ENCODE results near the gene KCNK3. TPM values are rescaled to one million over a fixed set of nuclear protein-coding genes. Genes with fewer than 3 reads are reported as not detected.

Gene KCNK3
- total and polyA plus RNA-seq, 10 of the 15 experiments (the other 5 are each of a cell fraction or from before 2014, with no cell fraction given), result 0.13 TPM; not detected in 9

GRCh38 chr2:26752656-26753055, 60.1 kb downstream of the KCNK3 start:
- no TSS peak for BruUV-seq (replicated peaks)

More at GRCh38 chr2:26752656-26753055, 60.1 kb downstream of the KCNK3 start:
- Histone ChIP-seq H2AFZ (ENCODE audit: control insufficient read depth, low read depth, low read length) (no peak overlapping the region; the same call in 1 of the 2 replicates), H4K20me1 (ENCODE audit: control insufficient read depth, insufficient read depth) (no peaks in the 10 kb centered on the region), H3K27ac (ENCODE audit: control insufficient read depth, insufficient read depth) (no peak overlapping the region), H3K4me1 (ENCODE audit: control insufficient read depth, insufficient read depth, low read length) (peaks cover 11% of the 10 kb centered on the region), H3K4me3 (no peak overlapping the region), H3K27me3 (replicated peaks in 1 of 2; ENCODE audit: control insufficient read depth in 2 of 2, insufficient read depth in 2 of 2, low read length in 1 of 2) (no peaks in the 10 kb centered on the region), H3K79me2 (ENCODE audit: control insufficient read depth, insufficient read depth, low read length) (no peaks in the 10 kb centered on the region), H3K9ac (ENCODE audit: control insufficient read depth, insufficient read depth, low read length) (no peak overlapping the region), H3K9me3 (replicated peaks; ENCODE audit: control insufficient read depth, insufficient read depth, low read length) (no peaks in the 10 kb centered on the region), H3K36me3 (ENCODE audit: control insufficient read depth in 2 of 2, insufficient read depth in 2 of 2, low read length in 1 of 2) (no peaks in the 10 kb centered on the region), H3K4me2 (ENCODE audit: control insufficient read depth, insufficient read depth) (no peak overlapping the region)
- FAIRE-seq (no peak), DNase-seq (ENCODE audit: low read depth, low spot score) (no peak), ATAC-seq (no peak)
- WGBS (ENCODE audit: insufficient coverage, insufficient replicate concordance, low lambda C conversion rate, missing lambda C conversion rate), result 61% methylated on average over 3 of the region's 3 CpGs
- TF ChIP-seq ZNF207 (IDR thresholded peaks at IDR 0.05; ENCODE audit: borderline replicate concordance) (no peak), POLR2A (IDR thresholded peaks at IDR 0.05; ENCODE audit: low read depth, low read length) (no peak), SMAD5 (IDR thresholded peaks at IDR 0.05; ENCODE audit: low read depth) (no peak), ZNF687 (IDR thresholded peaks at IDR 0.05) (no peak), CBX3 (IDR thresholded peaks at IDR 0.05; ENCODE audit: borderline replicate concordance, low read depth) (no peak), ATF7 (IDR thresholded peaks at IDR 0.05; ENCODE audit: low read depth) (no peak), DPF2 (IDR thresholded peaks at IDR 0.05) (no peak), ZBTB40 (IDR thresholded peaks at IDR 0.05; ENCODE audit: borderline replicate concordance) (no peak), YBX1 (IDR thresholded peaks at IDR 0.05) (no peak), SMARCA5 (IDR thresholded peaks at IDR 0.05) (no peak), CHD2 (IDR thresholded peaks at IDR 0.05; ENCODE audit: borderline replicate concordance, low read depth, low read length) (no peak), ETV6 (conservative IDR thresholded peaks at IDR 0.05 in 1 of 2, IDR thresholded peaks at IDR 0.05 in 1 of 2; ENCODE audit: borderline replicate concordance in 1 of 2, low read depth in 1 of 2) (no peak), SP1 (IDR thresholded peaks at IDR 0.05; ENCODE audit: low read depth, low read length) (no peak), REST (IDR thresholded peaks at IDR 0.05; ENCODE audit: low read depth, low read length) (no peak)
- ChIA-PET CTCF (interaction anchor here (0.9 to 1.7 kb wide), 4 partner anchors 9 to 145 kb away, joined by 3 to 6 read pairs (median 3); no protein-coding TSS in a partner anchor), SMC1A (ENCODE audit: uncharacterized antibody, unreplicated experiment) (no interaction called here), POLR2A (no interaction called here), RAD21 (ENCODE audit: unreplicated experiment) (no interaction called here)
- intact Hi-C loops (cut with micrococcal nuclease; ENCODE audit: unreplicated experiment), result no loop called here
- in situ Hi-C loops (cut with MboI), result no loop called here
